H9 (cell line): ENCODE data around the gene MAP3K5. TPM values are rescaled to one million over a fixed set of nuclear protein-coding genes. Genes with fewer than 3 reads are reported as not detected.

Experiments used
- DNase-seq: peaks from one replicate; pipeline ENCODE4 v3.0.0-alpha.2; 2017
- H2AFZ ChIP-seq: one replicate; pipeline ENCODE4 v1.6.1; 2013; ENCODE audit warnings: mild to moderate bottlenecking, low read length, control low read depth, moderate library complexity
- H2AK5ac ChIP-seq: 2 replicates; pipeline ENCODE4 v1.6.1; 2013; ENCODE audit warnings: low read length, control low read depth, mixed read lengths; ENCODE audit not compliant: insufficient read length
- H2BK120ac ChIP-seq: one replicate; pipeline ENCODE4 v1.6.1; 2013; ENCODE audit warnings: low read depth, mild to moderate bottlenecking, low read length, control low read depth, inconsistent platforms; ENCODE audit not compliant: poor library complexity, severe bottlenecking
- H2BK12ac ChIP-seq: 2 replicates; pipeline ENCODE4 v1.6.1; 2013; ENCODE audit warnings: low read length, control low read depth, mixed read lengths, low read depth; ENCODE audit not compliant: insufficient read length
- H2BK15ac ChIP-seq: 2 replicates; pipeline ENCODE4 v1.6.1; 2013; ENCODE audit warnings: low read depth, low read length, control low read depth
- H2BK20ac ChIP-seq: one replicate; pipeline ENCODE4 v1.6.1; 2013; ENCODE audit warnings: low read depth, mild to moderate bottlenecking, low read length, control low read depth, inconsistent platforms; ENCODE audit not compliant: poor library complexity, severe bottlenecking
- H2BK5ac ChIP-seq: 2 replicates; pipeline ENCODE4 v1.6.1; 2013; ENCODE audit warnings: low read length, control low read depth, mixed read lengths; ENCODE audit not compliant: insufficient read length
- H3K14ac ChIP-seq: 2 replicates; pipeline ENCODE4 v1.6.1; 2013; ENCODE audit warnings: low read length, control low read depth; ENCODE audit not compliant: insufficient read depth
- H3K18ac ChIP-seq: 2 replicates; pipeline ENCODE4 v1.6.1; 2013; ENCODE audit warnings: low read depth, mild to moderate bottlenecking, mixed read lengths, low read length, control low read depth; ENCODE audit not compliant: insufficient read length
- H3K23ac ChIP-seq: 2 replicates; pipeline ENCODE4 v1.6.1; 2013; ENCODE audit warnings: low read length, control low read depth, mixed read lengths, low read depth; ENCODE audit not compliant: insufficient read length
- H3K23me2 ChIP-seq: 2 replicates; pipeline ENCODE4 v1.6.1; 2013; ENCODE audit warnings: low read depth, mild to moderate bottlenecking, mixed read lengths, low read length, control low read depth; ENCODE audit not compliant: insufficient read length, poor library complexity, severe bottlenecking
- H3K27ac ChIP-seq: 2 replicates; pipeline ENCODE4 v1.5.1; 2013; ENCODE audit warnings: low read length, control low read depth, mixed read lengths, low read depth; ENCODE audit not compliant: insufficient read length
- H3K27me3 ChIP-seq: 2 replicates; pipeline ENCODE4 v1.6.1; 2013; ENCODE audit warnings: low read length, control low read depth, inconsistent platforms; ENCODE audit not compliant: insufficient read depth
- H3K4ac ChIP-seq: 2 replicates; pipeline ENCODE4 v1.6.1; 2013; ENCODE audit warnings: low read depth, mild to moderate bottlenecking, control low read depth, inconsistent platforms, low read length, moderate library complexity
- H3K4me1 ChIP-seq: 2 replicates; pipeline ENCODE4 v1.6.1; 2013; ENCODE audit warnings: low read length, control low read depth, inconsistent platforms; ENCODE audit not compliant: insufficient read depth
- H3K4me2 ChIP-seq: 2 replicates; pipeline ENCODE4 v1.6.1; 2013; ENCODE audit warnings: low read length, control low read depth, mixed read lengths; ENCODE audit not compliant: insufficient read length, insufficient read depth
- H3K56ac ChIP-seq: 2 replicates; pipeline ENCODE4 v1.6.1; 2013; ENCODE audit warnings: low read depth, mild to moderate bottlenecking, mixed read lengths, low read length, control low read depth; ENCODE audit not compliant: insufficient read length
- H3K79me1 ChIP-seq: 2 replicates; pipeline ENCODE4 v1.6.1; 2013; ENCODE audit warnings: low read depth, mild to moderate bottlenecking, moderate library complexity, low read length, control low read depth, inconsistent platforms; ENCODE audit not compliant: insufficient read depth, poor library complexity, severe bottlenecking
- H3K79me2 ChIP-seq: 2 replicates; pipeline ENCODE4 v1.6.1; 2013; ENCODE audit warnings: low read length, control low read depth, inconsistent platforms; ENCODE audit not compliant: insufficient read depth
- H3K9ac ChIP-seq: 2 replicates; pipeline ENCODE4 v1.6.1; 2013; ENCODE audit warnings: low read length, control low read depth, mixed read lengths; ENCODE audit not compliant: insufficient read length; ENCODE audit errors: extremely low read depth
- H3K9me3 ChIP-seq: one replicate; pipeline ENCODE4 v1.6.1; 2013; ENCODE audit warnings: low read depth, low read length, inconsistent platforms; ENCODE audit not compliant: control insufficient read depth
- H3T11ph ChIP-seq: one replicate; pipeline ENCODE4 v1.6.1; 2013; ENCODE audit warnings: mild to moderate bottlenecking, low read length, control low read depth, inconsistent platforms
- H4K20me1 ChIP-seq: one replicate; pipeline ENCODE4 v1.6.1; 2013; ENCODE audit not compliant: control insufficient read depth, insufficient read length, insufficient read depth
- H4K5ac ChIP-seq: 2 replicates; pipeline ENCODE4 v1.6.1; 2013; ENCODE audit warnings: low read depth, mild to moderate bottlenecking, mixed read lengths, low read length, control low read depth; ENCODE audit not compliant: insufficient read length
- H4K8ac ChIP-seq: replicated peaks from 2 replicates; pipeline ENCODE4 v1.6.1; 2013; ENCODE audit warnings: low read length, control low read depth, mixed read lengths, low read depth; ENCODE audit not compliant: insufficient read length
- H4K91ac ChIP-seq: 2 replicates; pipeline ENCODE4 v1.6.1; 2013; ENCODE audit warnings: low read depth, mild to moderate bottlenecking, moderate library complexity, mixed read lengths, low read length, control low read depth; ENCODE audit not compliant: insufficient read length
- H3K27ac Mint-ChIP-seq, 3 experiments: 2 replicates in 2 of 3; 3 replicates in 1 of 3; pipeline ENCODE4 v1.8.0; 2020 to 2021; ENCODE audit warnings: mixed read lengths in 3 of 3, mild to moderate bottlenecking in 1 of 3, moderate library complexity in 1 of 3
- H3K27me3 Mint-ChIP-seq: 2 replicates; pipeline ENCODE4 v1.8.0; 2021; ENCODE audit warnings: low read depth, mild to moderate bottlenecking, moderate library complexity, mixed read lengths
- H3K36me3 Mint-ChIP-seq, 3 experiments: 2 replicates in 2 of 3; 3 replicates in 1 of 3; pipeline ENCODE4 v1.8.0; 2020 to 2021; ENCODE audit warnings: low read depth in 3 of 3, mixed read lengths in 3 of 3; ENCODE audit not compliant: insufficient read depth in 1 of 3
- H3K4me1 Mint-ChIP-seq, 2 experiments: 2 replicates each; pipeline ENCODE4 v1.8.0; 2020; ENCODE audit warnings: mixed read lengths in 2 of 2
- H3K4me3 Mint-ChIP-seq, 2 experiments: 2 replicates in 1 of 2; 3 replicates in 1 of 2; pipeline ENCODE4 v1.8.0; 2020 to 2021; ENCODE audit warnings: mild to moderate bottlenecking in 2 of 2, mixed read lengths in 2 of 2, moderate library complexity in 1 of 2
- H3K9me3 Mint-ChIP-seq, 2 experiments: 2 replicates in 1 of 2; 3 replicates in 1 of 2; pipeline ENCODE4 v1.8.0; 2020; ENCODE audit warnings: mild to moderate bottlenecking in 2 of 2, mixed read lengths in 2 of 2, moderate library complexity in 1 of 2
- WGBS: extraction: QIAGEN DNeasy Blood & Tissue Kit; methylation state at CpG from one replicate; pipeline ENCODE4 v1.1.7; 2013; ENCODE audit warnings: missing lambda C conversion rate, low lambda C conversion rate, mixed read lengths; ENCODE audit not compliant: insufficient read length; ENCODE audit errors: extremely low coverage; 5-methylcytosine and 5-hydroxymethylcytosine counted together
- total RNA-seq: library from RNA; stranded (reverse); gene quantifications from 2 replicates; pipeline ENCODE4 v1.2.1, GENCODE V29; 2021
- TF ChIP-seq, protein P1 (sequence below): fragments of 200-600 bp; sonication (generic); conservative IDR thresholded peaks from 3 replicates; pipeline ENCODE4 v1.8.0; 2021; ENCODE audit warnings: antibody characterized with exemption, mild to moderate bottlenecking

The MAP3K5 gene
- total RNA-seq, 1 experiment from 2014 or later, result 1.6 TPM

DNA sequence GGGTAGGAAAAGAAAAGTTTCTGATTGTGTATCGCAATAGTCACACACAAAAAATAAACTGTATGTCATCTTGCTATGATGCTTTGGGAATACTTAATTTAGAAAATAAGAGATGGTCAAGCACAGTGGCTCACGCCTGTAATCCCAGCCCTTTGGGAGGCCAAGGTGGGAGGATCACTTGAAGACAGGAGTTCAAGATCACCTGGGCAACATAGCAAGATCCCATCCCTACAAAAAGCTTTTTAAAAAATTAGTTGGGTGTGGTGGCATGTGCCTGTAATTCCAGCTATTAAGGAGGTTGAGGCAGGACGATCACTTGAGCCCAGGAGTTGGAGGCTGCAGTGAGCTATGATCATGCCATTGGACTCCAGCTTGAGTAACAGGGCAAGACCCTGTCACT is 269.6 kb downstream of the MAP3K5 start:
- peaks cover 23% of the 10 kb centered on the region for H3K4me1 ChIP-seq
- no peak overlapping the region for H3K56ac ChIP-seq
- no peak overlapping the region for H2BK12ac ChIP-seq
- H3K23me2 ChIP-seq, result no peaks in the 10 kb centered on the region
- DNase-seq, result no peak
- H2BK15ac ChIP-seq, result no peak overlapping the region
- peaks cover 1% of the 10 kb centered on the region; the same call in 1 of the 2 replicates for H3K79me2 ChIP-seq
- no peak overlapping the region for H3K23ac ChIP-seq
- no peak overlapping the region for H2AK5ac ChIP-seq
- H4K20me1 ChIP-seq, result no peaks in the 10 kb centered on the region
- no peak overlapping the region for H3K9ac ChIP-seq
- Mint-ChIP-seq H3K27me3 (no peaks in the 10 kb centered on the region), H3K27ac (no peak overlapping the region), H3K9me3 (no peaks in the 10 kb centered on the region), H3K4me1 (peaks cover 42 to 58% of the 10 kb centered on the region in 2 experiments), H3K36me3 (peaks cover 0 to 4% (median 2%) of the 10 kb centered on the region in 3 experiments; a peak in 2 of 7 replicates), H3K4me3 (no peak overlapping the region)
- no peak overlapping the region for H4K5ac ChIP-seq
- no peak overlapping the region for H3K14ac ChIP-seq
- H3K27me3 ChIP-seq, result no peaks in the 10 kb centered on the region
- H2AFZ ChIP-seq, result no peak overlapping the region
- H3K79me1 ChIP-seq, result peaks cover 6% of the 10 kb centered on the region
- no peak overlapping the region for H3T11ph ChIP-seq
- H2BK120ac ChIP-seq, result no peak overlapping the region
- TF ChIP-seq, protein P1, sequence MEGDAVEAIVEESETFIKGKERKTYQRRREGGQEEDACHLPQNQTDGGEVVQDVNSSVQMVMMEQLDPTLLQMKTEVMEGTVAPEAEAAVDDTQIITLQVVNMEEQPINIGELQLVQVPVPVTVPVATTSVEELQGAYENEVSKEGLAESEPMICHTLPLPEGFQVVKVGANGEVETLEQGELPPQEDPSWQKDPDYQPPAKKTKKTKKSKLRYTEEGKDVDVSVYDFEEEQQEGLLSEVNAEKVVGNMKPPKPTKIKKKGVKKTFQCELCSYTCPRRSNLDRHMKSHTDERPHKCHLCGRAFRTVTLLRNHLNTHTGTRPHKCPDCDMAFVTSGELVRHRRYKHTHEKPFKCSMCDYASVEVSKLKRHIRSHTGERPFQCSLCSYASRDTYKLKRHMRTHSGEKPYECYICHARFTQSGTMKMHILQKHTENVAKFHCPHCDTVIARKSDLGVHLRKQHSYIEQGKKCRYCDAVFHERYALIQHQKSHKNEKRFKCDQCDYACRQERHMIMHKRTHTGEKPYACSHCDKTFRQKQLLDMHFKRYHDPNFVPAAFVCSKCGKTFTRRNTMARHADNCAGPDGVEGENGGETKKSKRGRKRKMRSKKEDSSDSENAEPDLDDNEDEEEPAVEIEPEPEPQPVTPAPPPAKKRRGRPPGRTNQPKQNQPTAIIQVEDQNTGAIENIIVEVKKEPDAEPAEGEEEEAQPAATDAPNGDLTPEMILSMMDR, result no peak
- WGBS, result no CpG with 5 or more reads among the region's 3 CpGs
- H2BK5ac ChIP-seq, result no peak overlapping the region
- H3K18ac ChIP-seq, result no peak overlapping the region
- H3K27ac ChIP-seq, result no peak overlapping the region
- no peak overlapping the region for H2BK20ac ChIP-seq
- H4K91ac ChIP-seq, result no peak overlapping the region
- H3K9me3 ChIP-seq, result no peaks in the 10 kb centered on the region
- no peak overlapping the region for H3K4ac ChIP-seq
- H4K8ac ChIP-seq, result no peak overlapping the region
- H3K4me2 ChIP-seq, result no peak overlapping the region
